ENCODE measurements around the gene LIPN. TPM values are rescaled to one million over a fixed set of nuclear protein-coding genes. Genes with fewer than 3 reads are reported as not detected.
"Not testable (repeated sequence)": the region's sequence is repeated elsewhere in the genome, so short reads cannot be mapped to it uniquely, and the experiment has no call there.

LIPN gene
- total and polyA plus RNA-seq, 2 experiments from 2014 or later = not detected

- no peak overlapping the region for H3K4me3 ChIP-seq
- H3K27me3 ChIP-seq (replicated peaks; ENCODE audit: insufficient read depth) = no peaks in the 10 kb centered on the region
- 0 out of 2 replicates have a peak, but pooled peaks cover 7% of the 10 kb centered on the region for H3F3A ChIP-seq (ENCODE audit: insufficient read depth)
- WGBS, 2 experiments (ENCODE audit: low coverage in 1 of 2, low lambda C conversion rate in 2 of 2, missing lambda C conversion rate in 2 of 2) = 4 to 13% methylated on average over 1 of the region's 1 CpG
- H2AFZ ChIP-seq = 0 out of 2 replicates have a peak overlapping the region, but pooled peaks have one; percentile 16
- no peaks in the 10 kb centered on the region for H3K79me2 ChIP-seq (ENCODE audit: insufficient read depth)
- peaks cover 14% of the 10 kb centered on the region for H3K4me1 ChIP-seq (ENCODE audit: insufficient read depth)
- H4K20me1 ChIP-seq (ENCODE audit: insufficient read depth) = no peaks in the 10 kb centered on the region
- no peaks in the 10 kb centered on the region for H3K36me3 ChIP-seq (ENCODE audit: low read depth)
- DNase-seq = peak; percentile 57
- in situ Hi-C loops (cut with MboI) = no loop called here
- H3K9ac ChIP-seq = no peak overlapping the region
- no peak overlapping the region; the same call in 1 of the 2 replicates for H3K27ac ChIP-seq
- TF ChIP-seq EZH2phosphoT487 (IDR thresholded peaks at IDR 0.05; ENCODE audit: insufficient read depth, low read depth) (no peak), EZH2 (IDR thresholded peaks at IDR 0.05; ENCODE audit: insufficient read depth, poor library complexity, severe bottlenecking) (no peak)
- H3K9me3 ChIP-seq (ENCODE audit: low read depth) = no peaks in the 10 kb centered on the region
- 0 out of 2 replicates have a peak, but pooled peaks cover 4% of the 10 kb centered on the region for H3K9me2 ChIP-seq (ENCODE audit: insufficient read depth)
- no peak overlapping the region for H3K4me2 ChIP-seq (ENCODE audit: unreplicated experiment)
These were observed 24.2 kb upstream of the LIPN start for GRCh38 chr10:88735661-88736060.

- in situ Hi-C loops (cut with MboI); H3F3A ChIP-seq (ENCODE audit: insufficient read depth); H3K9me2 ChIP-seq (ENCODE audit: insufficient read depth); H4K20me1 ChIP-seq (ENCODE audit: insufficient read depth); H3K27ac ChIP-seq; H3K27me3 ChIP-seq (replicated peaks; ENCODE audit: insufficient read depth); H3K79me2 ChIP-seq (ENCODE audit: insufficient read depth); DNase-seq; H3K4me1 ChIP-seq (ENCODE audit: insufficient read depth); H3K9ac ChIP-seq; H2AFZ ChIP-seq; H3K36me3 ChIP-seq (ENCODE audit: low read depth); H3K4me3 ChIP-seq; H3K4me2 ChIP-seq (ENCODE audit: unreplicated experiment); H3K9me3 ChIP-seq (ENCODE audit: low read depth): not testable (repeated sequence)
- 27 to 29% methylated on average over 5 of the region's 5 CpGs for WGBS, 2 experiments (ENCODE audit: low coverage in 1 of 2, low lambda C conversion rate in 2 of 2, missing lambda C conversion rate in 2 of 2)
These were observed 17.9 kb upstream of the LIPN start for GRCh38 chr10:88741921-88742320.

GRCh38 chr10:88742448-88742847 lies 17.4 kb upstream of the LIPN start:
- no peaks in the 10 kb centered on the region for H4K20me1 ChIP-seq (ENCODE audit: insufficient read depth)
- H3K4me3 ChIP-seq = no peak overlapping the region
- H3K9me3 ChIP-seq (ENCODE audit: low read depth) = peaks cover 5% of the 10 kb centered on the region
- DNase-seq = no peak
- H2AFZ ChIP-seq = no peak overlapping the region
- H3F3A ChIP-seq (ENCODE audit: insufficient read depth) = no peaks in the 10 kb centered on the region
- H3K9ac ChIP-seq = no peak overlapping the region
- WGBS, 2 experiments (ENCODE audit: low coverage in 1 of 2, low lambda C conversion rate in 2 of 2, missing lambda C conversion rate in 2 of 2) = 65 to 73% methylated on average over 1 of the region's 1 CpG
- H3K36me3 ChIP-seq (ENCODE audit: low read depth) = no peaks in the 10 kb centered on the region
- H3K27ac ChIP-seq = no peak overlapping the region
- H3K79me2 ChIP-seq (ENCODE audit: insufficient read depth) = no peaks in the 10 kb centered on the region
- no peaks in the 10 kb centered on the region; the same call in 1 of the 2 replicates for H3K27me3 ChIP-seq (replicated peaks; ENCODE audit: insufficient read depth)
- in situ Hi-C loops (cut with MboI) = no loop called here
- no peak overlapping the region for H3K4me2 ChIP-seq (ENCODE audit: unreplicated experiment)
- no peaks in the 10 kb centered on the region for H3K9me2 ChIP-seq (ENCODE audit: insufficient read depth)
- no peak for TF ChIP-seq EZH2phosphoT487 (IDR thresholded peaks at IDR 0.05; ENCODE audit: insufficient read depth, low read depth)
- TF ChIP-seq EZH2 (IDR thresholded peaks at IDR 0.05; ENCODE audit: insufficient read depth, poor library complexity, severe bottlenecking) = no peak
- H3K4me1 ChIP-seq (ENCODE audit: insufficient read depth) = no peaks in the 10 kb centered on the region

GRCh38 chr10:88744002-88744401 lies 15.8 kb upstream of the LIPN start:
- no peaks in the 10 kb centered on the region for H3K79me2 ChIP-seq (ENCODE audit: insufficient read depth)
- no peak overlapping the region for H2AFZ ChIP-seq
- H3K9me2 ChIP-seq (ENCODE audit: insufficient read depth) = no peaks in the 10 kb centered on the region
- H3K27me3 ChIP-seq (replicated peaks; ENCODE audit: insufficient read depth) = no peaks in the 10 kb centered on the region; the same call in 1 of the 2 replicates
- no peaks in the 10 kb centered on the region for H3K4me1 ChIP-seq (ENCODE audit: insufficient read depth)
- H3K4me3 ChIP-seq = no peak overlapping the region
- DNase-seq = no peak
- H3K27ac ChIP-seq = no peak overlapping the region
- TF ChIP-seq EZH2phosphoT487 (IDR thresholded peaks at IDR 0.05; ENCODE audit: insufficient read depth, low read depth) (no peak), EZH2 (IDR thresholded peaks at IDR 0.05; ENCODE audit: insufficient read depth, poor library complexity, severe bottlenecking) (no peak)
- no peak overlapping the region for H3K4me2 ChIP-seq (ENCODE audit: unreplicated experiment)
- no peaks in the 10 kb centered on the region for H4K20me1 ChIP-seq (ENCODE audit: insufficient read depth)
- in situ Hi-C loops (cut with MboI) = no loop called here
- peaks cover 5% of the 10 kb centered on the region for H3K9me3 ChIP-seq (ENCODE audit: low read depth)
- 57 to 64% methylated on average over 5 of the region's 5 CpGs for WGBS, 2 experiments (ENCODE audit: low coverage in 1 of 2, low lambda C conversion rate in 2 of 2, missing lambda C conversion rate in 2 of 2)
- no peaks in the 10 kb centered on the region for H3K36me3 ChIP-seq (ENCODE audit: low read depth)
- no peaks in the 10 kb centered on the region for H3F3A ChIP-seq (ENCODE audit: insufficient read depth)
- no peak overlapping the region for H3K9ac ChIP-seq

GRCh38 chr10:88745633-88746032 lies 14.2 kb upstream of the LIPN start:
- no peak overlapping the region for H3K4me2 ChIP-seq (ENCODE audit: unreplicated experiment)
- H3F3A ChIP-seq (ENCODE audit: insufficient read depth) = no peaks in the 10 kb centered on the region
- H2AFZ ChIP-seq = no peak overlapping the region
- no peak overlapping the region for H3K27ac ChIP-seq
- no peaks in the 10 kb centered on the region for H3K36me3 ChIP-seq (ENCODE audit: low read depth)
- in situ Hi-C loops (cut with MboI) = no loop called here
- peaks cover 5% of the 10 kb centered on the region for H3K9me3 ChIP-seq (ENCODE audit: low read depth)
- 72 to 93% methylated on average over 1 of the region's 1 CpG for WGBS, 2 experiments (ENCODE audit: low coverage in 1 of 2, low lambda C conversion rate in 2 of 2, missing lambda C conversion rate in 2 of 2)
- DNase-seq = no peak
- H3K27me3 ChIP-seq (replicated peaks; ENCODE audit: insufficient read depth) = no peaks in the 10 kb centered on the region; the same call in 1 of the 2 replicates
- no peaks in the 10 kb centered on the region for H3K9me2 ChIP-seq (ENCODE audit: insufficient read depth)
- no peak for TF ChIP-seq EZH2phosphoT487 (IDR thresholded peaks at IDR 0.05; ENCODE audit: insufficient read depth, low read depth)
- TF ChIP-seq EZH2 (IDR thresholded peaks at IDR 0.05; ENCODE audit: insufficient read depth, poor library complexity, severe bottlenecking) = no peak
- no peaks in the 10 kb centered on the region for H3K79me2 ChIP-seq (ENCODE audit: insufficient read depth)
- H3K9ac ChIP-seq = no peak overlapping the region
- no peaks in the 10 kb centered on the region for H4K20me1 ChIP-seq (ENCODE audit: insufficient read depth)
- H3K4me3 ChIP-seq = no peak overlapping the region
- no peaks in the 10 kb centered on the region for H3K4me1 ChIP-seq (ENCODE audit: insufficient read depth)
